T-helper 22 cell (primary cell): Measurements from ENCODE around the gene MFRP.
A peak's percentile ranks its signal among the peaks of the same experiment; 100 is the strongest.
"Not testable (repeated sequence)": the region's sequence is repeated elsewhere in the genome, so short reads cannot be mapped to it uniquely, and the experiment has no call there.

ENCODE experiments used
- DNase-seq: peaks from one replicate; pipeline ENCODE4 v3.0.0-alpha.2; 2020; ENCODE audit warnings: low read depth

MFRP gene

DNA sequence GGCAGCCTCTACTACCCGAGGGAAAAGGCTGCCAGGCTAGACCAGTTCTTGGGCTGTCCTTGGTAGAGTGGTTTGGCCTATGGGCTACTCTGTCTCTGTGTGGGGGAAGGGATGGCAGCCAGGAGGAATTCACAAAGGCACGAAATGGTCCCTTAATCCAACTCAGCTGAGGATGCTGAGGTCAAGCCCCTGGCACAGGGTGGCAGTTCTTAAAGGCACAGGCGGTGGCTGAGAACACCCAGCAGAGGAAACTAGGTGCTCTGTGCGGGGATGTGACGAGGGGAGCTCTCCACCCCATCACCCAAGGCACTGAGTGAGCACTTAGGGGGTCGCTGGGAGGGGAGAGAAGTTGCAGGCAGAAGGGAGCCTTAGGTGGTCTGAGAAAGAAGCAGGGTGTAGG is at the start of gene MFRP:
Gene MFRP, minus strand, starts transcription at position 101 of the 400 bp plus-strand sequence. CDS start 192 bp downstream, outside the sequence.
- DNase-seq, result no peak

DNA sequence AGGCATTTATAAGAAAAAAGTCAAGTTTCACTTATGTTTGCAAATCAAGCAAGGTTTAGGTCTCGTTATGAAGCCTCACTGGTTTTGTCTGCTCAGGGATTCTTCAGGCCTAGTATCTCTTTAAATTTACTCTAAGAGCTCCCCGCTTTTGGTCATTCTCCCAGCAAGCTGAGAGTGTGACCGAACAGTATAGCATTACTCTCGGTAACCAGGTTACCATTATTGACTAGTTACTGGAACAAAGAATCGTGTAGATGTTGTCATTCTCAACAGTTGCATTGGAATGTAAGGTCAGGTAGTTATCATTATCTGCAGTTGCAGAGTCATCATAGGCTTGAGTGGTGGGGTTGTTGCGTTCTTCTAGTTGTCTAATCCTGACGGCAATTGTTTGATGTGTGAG is 44.8 kb upstream of the MFRP start:
- no peak for DNase-seq

DNA sequence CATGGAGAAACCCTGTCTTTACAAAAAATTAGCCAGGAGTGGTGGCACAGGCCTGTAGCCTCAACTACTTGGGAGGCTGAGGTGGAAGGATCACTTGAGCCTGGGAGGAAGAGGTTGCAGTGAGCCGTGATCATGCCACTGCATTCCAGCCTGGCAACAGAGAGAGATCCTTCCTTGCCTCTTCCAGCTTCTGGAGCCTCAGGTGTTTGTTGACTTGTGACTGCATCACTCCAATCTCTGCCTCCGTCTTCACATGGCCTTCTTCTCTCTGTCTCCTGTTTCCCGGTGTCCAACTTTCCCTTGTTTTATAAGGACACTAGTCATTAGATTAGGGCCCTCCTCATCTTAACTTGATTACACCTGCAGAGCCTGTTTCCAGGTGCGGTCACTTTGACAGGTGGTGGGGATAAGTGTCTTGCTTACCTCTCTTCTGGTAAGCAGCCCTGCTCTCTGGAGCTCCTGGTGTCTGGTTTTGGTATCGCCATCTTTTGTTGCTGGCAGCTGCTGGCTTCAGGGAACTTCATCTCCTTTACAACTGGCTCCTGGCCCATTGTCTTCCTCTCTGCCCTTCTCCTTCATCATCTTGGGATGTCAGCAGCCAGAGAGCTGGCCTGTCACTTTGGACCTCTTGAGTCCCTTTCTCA is 43.2 kb upstream of the MFRP start:
- DNase-seq, result no peak

DNA sequence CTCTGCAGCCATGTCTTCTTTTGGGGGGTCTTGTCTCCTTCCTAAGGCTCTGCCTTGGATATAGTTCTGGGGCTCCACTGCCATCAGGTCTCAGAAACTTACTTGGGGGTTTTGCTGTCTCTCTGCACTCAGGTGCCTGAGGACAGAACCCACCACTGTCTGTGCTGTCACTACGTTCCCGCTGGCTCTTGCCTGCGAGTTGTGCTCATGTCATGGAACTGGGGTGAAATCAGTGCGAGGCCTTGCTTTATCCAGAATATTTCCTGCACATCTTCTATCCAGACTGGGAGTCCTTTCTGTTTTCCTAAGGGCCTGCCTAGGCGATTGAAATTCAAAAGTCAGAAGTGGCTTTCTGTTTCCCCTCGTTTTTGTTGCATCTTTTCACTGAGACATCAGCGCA is 41.6 kb upstream of the MFRP start:
- DNase-seq, result no peak

DNA sequence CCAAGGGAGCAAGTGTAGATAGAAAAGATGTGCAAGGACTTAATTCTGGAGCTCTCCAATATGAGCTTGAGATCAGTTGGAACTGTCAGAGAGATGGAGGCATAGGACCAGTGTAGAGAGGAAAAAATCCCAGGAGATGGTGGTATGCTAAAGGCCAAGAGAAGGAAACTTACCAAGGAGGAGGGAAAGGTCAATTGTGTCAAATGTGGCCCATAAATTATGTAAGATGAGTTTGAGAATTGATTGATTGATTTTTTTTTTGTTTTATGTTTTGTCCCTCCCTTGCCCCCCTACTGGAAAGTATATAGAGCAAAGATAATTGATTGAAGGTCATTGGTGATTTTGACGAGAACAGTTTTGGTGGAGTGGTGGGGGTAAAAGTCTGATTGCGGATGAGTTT is 37.8 kb upstream of the MFRP start:
- DNase-seq, result no peak

DNA sequence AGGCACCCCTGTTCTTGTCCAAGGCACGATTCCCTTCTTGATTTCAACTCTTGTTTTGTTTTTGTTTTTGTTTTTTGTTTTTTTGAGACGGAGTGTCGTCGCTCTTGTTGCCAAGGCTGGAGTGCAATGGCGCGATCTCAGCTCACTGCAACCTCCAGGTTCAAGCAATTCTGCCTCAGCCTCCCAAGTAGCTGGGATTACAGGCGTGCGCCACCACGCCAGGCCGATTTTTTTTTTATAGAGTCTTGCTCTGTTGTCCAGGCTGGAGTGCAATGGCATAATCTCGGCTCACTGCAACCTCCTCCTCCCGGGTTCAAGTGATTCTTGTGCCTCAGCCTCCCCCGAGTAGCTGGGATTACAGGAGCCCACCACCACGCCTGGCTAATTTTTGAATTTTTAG is 36.0 kb upstream of the MFRP start:
- DNase-seq, result not testable (repeated sequence)

DNA sequence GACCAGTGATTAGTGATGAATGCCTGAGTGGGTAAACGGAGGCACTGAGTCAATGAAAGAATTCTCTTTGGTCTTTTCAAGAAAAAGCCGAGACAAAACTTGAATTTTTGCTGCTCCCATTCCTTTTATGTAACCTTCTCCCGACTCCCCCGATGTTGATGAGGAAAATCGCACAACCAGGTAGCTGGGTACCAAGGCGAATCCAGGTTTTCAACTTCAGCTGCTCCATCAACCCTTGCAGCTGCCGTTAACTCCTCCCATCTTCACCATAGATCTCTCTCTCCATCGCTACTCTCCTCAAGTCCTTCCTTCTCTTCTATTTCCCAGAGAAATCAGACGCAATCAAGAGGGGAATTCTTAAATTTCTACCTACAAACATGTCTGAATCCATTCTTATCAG is 35.6 kb upstream of the MFRP start:
- no peak for DNase-seq

DNA sequence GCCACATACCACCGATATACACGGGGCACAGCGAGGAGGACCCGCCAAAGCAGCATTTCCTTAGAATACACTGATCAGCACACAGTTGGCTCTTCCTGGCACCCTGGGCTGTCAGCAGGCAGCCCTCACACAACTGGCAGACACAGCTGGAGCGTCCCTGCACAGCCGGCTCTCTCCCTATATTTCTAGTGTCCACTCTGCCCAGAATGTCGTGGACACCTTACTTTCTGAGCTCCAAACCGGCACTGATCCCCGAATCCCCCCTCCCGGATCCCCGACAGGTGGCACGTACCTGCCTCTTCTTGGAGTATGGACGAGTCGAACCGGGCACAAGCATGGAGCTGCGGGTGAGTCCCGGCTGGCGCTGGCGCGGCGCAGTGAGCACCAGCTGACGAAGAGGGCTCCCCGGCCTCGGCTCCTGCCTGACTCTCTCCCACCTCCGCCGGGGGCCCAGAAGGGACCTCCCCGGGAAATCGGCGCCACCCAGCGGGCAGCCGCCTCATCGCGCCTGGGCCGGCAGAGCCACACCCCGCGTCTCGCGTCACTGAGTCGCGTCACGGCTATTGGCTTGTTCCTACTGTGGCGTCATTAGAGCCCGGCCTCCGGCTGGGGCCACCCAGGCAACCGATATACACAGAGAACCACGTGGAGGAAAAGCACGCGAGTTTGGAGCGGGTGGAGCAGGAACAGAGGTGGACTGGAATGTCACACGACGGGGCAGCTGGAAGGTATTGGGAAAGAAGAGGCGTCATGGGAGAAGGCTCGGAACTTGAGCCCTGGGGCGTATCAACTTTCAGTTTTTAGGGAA is 34.9 kb upstream of the MFRP start, which contains the start of gene USP2:
Gene USP2, minus strand, starts transcription at position 510 of the 808 bp plus-strand sequence. CDS start 8,210 bp downstream, outside the sequence.
- peak; percentile 92 for DNase-seq

DNA sequence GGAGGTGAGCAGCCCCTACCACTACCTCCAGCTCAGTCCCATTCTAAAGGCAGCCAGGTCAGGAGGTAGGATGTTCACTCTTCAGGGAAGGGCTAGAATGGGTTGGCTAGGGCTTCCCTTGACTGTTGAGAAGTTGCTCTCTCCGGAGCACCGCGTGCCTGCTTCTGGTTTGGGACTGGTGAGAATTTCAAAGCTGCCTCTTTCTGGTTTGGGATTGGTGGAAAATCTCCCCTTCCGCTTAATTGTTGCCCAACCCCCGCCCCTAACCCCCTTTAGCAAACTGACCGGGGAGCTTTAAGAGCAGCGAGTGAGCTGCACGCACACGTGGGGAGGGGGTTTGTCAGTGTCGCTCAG is 34.3 kb upstream of the MFRP start:
- no peak for DNase-seq

DNA sequence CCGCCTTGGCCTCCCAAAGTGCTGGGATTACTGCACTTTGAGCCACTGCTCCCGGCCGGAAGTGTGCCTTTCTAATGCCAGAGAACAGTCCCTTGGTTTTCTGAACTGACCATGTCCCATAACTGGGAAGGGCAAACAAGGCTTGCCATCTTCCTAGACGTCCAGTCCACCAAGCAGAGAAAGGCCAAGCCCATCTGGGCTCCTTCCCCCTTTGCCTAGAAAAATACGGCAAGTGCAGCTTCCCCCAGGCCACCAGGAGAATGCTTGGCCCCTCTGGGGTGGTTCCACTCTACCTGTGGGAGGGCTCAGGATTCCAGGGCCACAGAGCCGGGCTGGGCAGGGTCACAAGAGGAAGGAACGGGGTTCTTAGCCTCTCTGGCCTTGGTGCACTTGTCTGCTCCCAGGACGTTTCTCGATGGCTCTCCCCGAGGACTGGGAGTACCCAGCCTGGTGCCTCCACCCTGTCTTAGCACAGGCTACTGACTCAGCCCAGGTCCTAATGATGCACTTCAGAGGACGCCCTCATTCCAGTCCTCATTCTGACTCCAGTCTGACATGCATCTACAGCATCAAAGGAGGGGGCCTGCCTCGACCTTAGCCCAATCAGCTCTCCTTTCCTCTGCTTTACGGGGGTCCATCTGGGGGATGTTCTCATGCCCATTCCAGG is 33.8 kb upstream of the MFRP start:
- DNase-seq, result no peak

DNA sequence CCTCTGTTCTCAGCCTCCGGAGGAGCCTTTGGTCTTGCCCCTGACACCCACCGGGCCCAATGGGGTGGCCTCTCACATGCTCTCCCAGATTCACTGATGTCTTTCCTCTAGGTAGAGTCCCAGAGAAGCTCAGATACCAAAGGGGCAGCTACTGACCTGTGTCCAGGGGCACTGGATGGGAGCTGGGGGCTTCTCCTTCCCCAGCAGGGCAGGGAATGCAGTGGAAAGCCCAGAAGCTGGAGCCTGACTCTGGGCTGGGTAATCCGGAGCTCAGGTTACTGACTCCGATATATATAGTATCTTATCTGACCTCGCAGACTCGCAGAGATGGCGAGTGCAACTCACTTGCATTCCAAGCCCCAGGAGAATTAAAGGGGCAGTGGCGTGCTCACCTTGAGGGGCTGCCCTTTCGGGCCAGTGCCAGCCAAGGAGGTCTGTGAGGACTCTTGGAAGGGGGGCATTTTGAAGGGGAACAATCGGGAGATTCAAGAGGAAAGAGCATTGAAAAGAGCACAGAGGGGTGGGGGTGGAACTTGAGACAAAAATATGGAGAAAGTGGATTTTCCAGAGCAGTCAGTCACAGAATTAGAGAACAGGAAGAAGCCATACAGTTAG is 32.5 kb upstream of the MFRP start:
- no peak for DNase-seq

DNA sequence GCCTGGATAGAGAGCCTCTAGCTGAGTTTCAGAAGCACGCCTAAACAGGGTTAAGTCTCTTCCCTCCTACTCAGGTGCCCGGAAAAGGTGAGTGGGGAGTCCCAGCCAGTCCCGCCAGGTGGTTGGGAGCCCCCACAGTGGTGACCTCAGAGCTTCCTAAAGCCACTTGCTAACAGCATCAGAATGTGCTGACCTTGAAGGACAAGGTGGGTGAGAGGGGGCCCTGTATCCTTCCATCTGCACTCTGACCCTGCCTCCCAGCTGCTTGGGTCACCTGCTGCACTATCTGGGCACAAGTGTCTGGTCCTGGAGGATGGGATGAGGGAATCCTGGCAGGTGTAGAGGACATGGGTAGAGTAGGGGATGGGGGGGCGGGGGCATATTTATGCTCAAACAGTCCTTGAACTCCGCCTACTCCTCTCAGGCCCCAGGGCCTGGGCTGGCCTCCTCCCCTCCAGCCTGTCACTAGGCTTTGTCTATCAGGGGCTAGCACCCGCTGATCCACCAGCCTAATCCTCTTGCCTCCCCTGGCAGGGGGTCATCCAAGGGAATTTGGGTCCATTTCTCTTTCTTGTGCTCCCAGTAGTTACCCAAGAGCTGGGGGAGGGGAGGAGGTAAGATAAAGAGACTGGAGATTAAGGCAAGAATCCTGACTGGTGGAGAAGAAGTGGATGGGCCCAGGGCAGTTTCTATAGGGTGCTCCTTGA is 31.6 kb upstream of the MFRP start:
- DNase-seq, result no peak

DNA sequence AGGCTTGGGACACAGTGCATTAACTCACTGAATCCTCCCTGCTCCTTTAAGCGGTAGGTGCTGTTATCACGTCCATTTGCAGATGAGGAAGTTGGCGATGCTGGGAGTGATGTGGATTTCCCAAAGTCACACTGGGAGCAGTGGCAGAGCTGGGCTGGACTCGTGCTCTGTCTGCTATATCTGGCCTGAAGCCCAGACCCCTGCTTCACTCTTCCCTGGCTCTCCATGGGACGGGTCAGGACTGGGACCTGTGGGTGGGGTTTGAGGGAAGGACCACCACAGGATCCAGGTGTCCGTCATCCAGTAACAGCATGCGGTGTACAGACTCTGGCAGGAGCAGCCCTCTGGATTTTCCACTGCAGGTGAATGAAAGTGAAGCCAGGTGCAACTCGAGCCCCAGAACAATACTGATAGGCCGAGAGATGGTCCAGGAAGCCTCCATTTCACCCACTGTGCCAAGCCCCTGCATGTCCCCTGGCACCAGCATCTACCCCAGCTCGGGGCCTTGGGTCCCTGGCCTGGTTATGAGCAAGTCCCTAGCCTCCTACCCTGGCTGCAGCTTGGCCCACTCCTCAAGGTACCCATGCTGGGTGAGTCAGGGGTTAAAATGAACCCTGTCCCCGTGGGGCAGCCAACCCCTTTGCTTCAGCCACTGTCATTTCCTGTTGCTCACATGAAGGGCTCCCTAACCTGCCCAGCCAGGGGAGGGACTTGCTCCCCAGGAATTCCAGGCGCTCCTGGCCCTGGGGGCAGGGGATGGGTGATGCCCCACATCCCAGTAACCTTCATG is 30.8 kb upstream of the MFRP start:
- no peak for DNase-seq

DNA sequence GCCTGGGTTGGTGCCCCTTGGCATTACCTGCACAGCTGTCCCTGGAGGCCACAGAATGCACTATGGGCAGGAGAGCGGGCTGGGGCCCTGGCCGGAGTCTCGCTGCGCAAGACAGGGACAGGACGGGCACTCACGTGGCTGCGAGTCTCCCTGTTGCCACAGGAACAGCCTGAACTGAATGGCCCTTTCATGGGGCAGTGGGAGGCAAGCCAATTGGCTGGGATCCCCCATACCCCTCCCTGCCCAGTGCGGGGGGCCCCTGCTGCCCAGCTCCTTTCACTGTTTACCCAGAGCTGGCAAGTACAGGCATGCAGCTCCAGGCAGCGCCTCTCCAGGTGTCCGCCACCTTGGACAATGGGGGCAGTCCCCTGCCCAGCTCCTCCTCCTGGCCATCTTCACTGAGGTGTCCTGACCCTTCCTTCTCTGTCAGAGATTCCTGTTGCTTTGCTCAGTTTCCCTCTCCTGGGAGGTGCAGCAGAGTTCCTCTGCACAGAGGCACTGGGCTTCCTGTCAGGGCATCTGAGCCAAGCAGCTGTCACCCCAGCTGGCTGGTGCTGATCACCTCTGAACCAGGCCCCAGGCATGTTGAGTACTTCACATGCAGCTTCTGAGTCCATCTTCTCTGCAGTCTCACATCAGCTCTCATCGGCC is 29.8 kb upstream of the MFRP start:
- no peak for DNase-seq

DNA sequence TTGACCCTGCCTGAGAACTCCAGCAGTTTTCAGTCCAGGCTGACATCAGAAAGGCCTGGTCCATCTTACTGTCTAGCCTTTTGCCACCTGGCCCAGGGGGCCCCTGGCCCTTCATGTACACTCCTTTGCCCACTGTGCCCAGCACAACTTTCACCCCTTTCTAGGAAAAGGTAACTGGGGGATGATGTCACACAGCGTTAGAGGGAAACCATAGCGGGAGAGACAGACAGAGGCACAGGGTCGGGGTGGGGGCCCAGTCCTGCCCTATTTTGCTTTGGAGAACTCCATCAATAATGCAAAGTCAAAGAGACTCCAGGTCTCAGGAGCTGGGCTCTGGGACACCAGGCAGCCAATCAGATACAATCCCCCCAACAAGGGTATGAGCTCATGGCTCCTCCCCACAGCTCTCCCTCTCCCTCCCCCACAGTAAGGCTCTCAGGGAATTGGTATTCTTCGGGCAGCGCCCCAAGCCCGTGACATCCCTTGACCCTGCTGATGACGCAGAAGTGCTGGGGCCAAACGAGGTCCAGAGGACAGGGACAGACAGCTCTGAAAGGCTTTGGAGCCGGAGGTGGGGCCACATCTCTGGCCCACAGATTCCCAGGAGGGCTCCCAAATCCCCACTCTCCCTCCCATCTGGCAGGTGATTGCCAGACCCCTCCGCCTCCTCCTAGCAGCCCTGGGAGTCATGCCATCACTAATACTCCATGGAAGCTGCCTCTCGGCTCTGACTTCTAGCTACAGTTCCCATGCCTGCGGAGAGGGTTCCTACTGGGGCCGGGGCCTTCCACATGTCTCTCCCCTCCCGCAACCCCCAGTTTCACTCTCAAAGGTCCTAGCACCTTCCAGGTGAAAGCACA is 29.1 kb upstream of the MFRP start:
- no peak for DNase-seq

DNA sequence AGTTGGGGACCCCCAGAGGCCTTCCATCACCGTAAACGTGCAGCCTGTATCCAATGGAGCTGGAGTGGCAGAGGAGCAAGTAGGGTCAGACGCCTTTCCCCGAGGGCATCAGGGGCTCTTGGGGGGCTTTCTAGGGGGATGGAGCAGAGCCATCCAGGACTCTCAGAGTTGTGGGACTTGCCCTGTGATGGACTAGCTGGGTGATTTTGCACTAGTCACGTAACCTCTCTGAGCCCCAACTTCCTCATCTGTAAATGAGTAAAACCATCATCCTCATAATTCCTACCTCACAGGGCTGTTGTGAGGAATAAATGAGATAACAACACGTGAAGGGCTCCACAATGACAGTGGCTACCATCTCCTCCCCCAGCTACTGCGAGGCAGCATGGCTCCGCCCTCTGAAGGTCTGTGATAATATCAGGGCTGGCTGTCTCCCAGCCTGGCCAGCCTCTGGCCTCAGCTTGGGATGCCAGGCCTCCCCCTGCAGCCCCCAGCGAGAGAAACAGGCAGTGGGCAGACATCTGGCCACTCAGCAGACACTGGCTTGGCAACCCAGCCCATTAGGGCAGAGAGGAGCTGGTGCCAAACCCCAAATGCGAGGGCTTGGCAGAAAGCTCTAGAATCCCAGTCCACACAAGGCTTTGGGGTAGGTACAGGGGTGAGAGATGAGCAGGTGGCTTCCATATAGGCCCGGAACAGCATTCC is 28.3 kb upstream of the MFRP start:
- DNase-seq, result no peak

DNA sequence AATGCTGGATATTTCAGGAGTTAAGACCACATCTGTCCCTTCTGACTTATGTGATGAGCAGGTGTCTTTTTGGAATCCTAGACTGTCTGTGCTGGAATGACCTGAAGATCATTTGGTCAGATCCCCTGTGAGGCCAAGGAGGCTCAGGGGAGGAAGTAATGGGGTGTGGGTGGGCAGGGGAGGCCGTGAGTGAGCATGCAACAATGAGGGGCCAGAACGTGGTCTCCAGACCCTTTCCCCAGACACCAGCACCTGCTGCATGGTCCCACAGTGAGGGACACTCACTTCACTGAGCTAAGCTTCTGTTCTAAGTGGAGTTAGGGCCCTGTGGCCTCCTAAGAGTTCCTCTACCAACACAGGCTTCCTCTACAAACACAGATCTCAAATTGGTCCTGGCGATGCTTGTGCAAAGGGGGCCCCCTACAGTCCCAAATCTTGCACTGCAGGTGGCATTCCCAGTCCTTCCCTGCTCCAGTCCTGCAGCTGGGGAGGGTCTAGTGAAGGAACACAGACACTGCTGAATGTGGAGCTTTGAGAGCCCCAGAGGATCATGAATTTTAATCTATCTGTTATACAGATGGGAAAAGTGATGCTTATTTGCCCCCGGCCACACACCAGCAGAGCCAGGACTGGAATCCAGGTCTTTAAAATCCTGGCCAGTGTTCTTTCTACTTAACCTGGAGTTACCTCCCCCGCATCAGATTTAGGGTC is 27.6 kb upstream of the MFRP start:
- no peak for DNase-seq
